Endothelial cell of umbilical vein (primary cell): Measurements from ENCODE around the gene BRSK2.

Experiments used
- CTCF ChIP-seq, 2 donors: IDR thresholded peaks; 1 replicate in 1 of 2; 2 replicates in 1 of 2; pipeline ENCODE4 v1.5.1; 2011; ENCODE audit warnings: low read length in 2 of 2, mild to moderate bottlenecking in 2 of 2, moderate library complexity in 2 of 2, control low read depth in 1 of 2, inconsistent platforms in 1 of 2, low read depth in 1 of 2; ENCODE audit not compliant: insufficient read depth in 1 of 2; ENCODE audit errors: extremely low read depth in 1 of 2
- EZH2 ChIP-seq: IDR thresholded peaks from 2 replicates; pipeline ENCODE4 v1.6.1; 2012; ENCODE audit warnings: borderline replicate concordance, low read depth, mild to moderate bottlenecking, moderate library complexity, low read length, inconsistent platforms; ENCODE audit not compliant: severe bottlenecking
- FOS ChIP-seq: IDR thresholded peaks from 2 replicates; pipeline ENCODE4 v1.6.1; 2011; ENCODE audit warnings: mild to moderate bottlenecking, low read length, moderate library complexity, borderline replicate concordance; ENCODE audit not compliant: insufficient read depth
- POLR2A ChIP-seq: IDR thresholded peaks from 2 replicates; pipeline ENCODE4 v1.6.1; 2012; ENCODE audit warnings: low read depth, mild to moderate bottlenecking, control low read depth, low read length
- POLR2AphosphoS5 ChIP-seq: IDR thresholded peaks from 2 replicates; pipeline ENCODE4 v1.6.1; 2012; ENCODE audit warnings: low read depth, mild to moderate bottlenecking, control low read depth, low read length, moderate library complexity; ENCODE audit not compliant: insufficient read depth

- TF ChIP-seq CTCF (IDR thresholded peaks at IDR 0.05; ENCODE audit: extremely low read depth in 1 of 2, insufficient read depth in 1 of 2, low read depth in 1 of 2, low read length in 2 of 2) (no peak), FOS (no peak), POLR2AphosphoS5 (no peak), POLR2A (no peak), EZH2 (no peak)
These were observed 109.6 kb downstream of the BRSK2 start for GRCh38 chr11:1499261-1499890.
